ENCODE results near the gene CECR2. TPM values are rescaled to one million over a fixed set of nuclear protein-coding genes. Genes with fewer than 3 reads are reported as not detected.

The CECR2 gene
- total RNA-seq, 1 donor from 2014 or later, result 0.24 TPM

DNA sequence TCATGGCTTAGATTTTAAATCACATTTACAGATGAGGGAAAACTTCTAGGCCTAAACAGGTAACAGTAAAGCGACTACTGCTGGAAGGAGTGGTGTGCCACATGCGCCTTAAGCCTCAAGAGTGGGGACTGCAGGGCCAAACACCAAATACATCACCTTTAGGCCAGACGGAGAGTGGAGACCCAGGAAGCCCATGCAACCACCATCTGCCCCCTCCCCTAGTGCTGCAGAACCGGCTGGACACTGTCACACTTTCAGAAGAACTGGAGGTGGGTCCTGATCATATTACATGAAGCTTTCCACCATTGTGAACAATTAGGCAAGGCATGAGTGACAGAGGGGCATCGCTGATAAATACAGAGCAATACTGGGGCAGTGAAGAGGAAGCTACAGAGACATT lies 222.9 kb downstream of the CECR2 start:
- Mint-ChIP-seq H3K27ac (ENCODE audit: unreplicated experiment) (no peak overlapping the region), H3K36me3 (ENCODE audit: unreplicated experiment) (peaks cover 58% of the 10 kb centered on the region), H3K4me3 (ENCODE audit: unreplicated experiment) (no peak overlapping the region), H3K4me1 (ENCODE audit: unreplicated experiment) (no peaks in the 10 kb centered on the region), H3K27me3 (ENCODE audit: unreplicated experiment) (no peaks in the 10 kb centered on the region), H3K9me3 (ENCODE audit: unreplicated experiment) (no peaks in the 10 kb centered on the region)
- TF ChIP-seq, protein P1, sequence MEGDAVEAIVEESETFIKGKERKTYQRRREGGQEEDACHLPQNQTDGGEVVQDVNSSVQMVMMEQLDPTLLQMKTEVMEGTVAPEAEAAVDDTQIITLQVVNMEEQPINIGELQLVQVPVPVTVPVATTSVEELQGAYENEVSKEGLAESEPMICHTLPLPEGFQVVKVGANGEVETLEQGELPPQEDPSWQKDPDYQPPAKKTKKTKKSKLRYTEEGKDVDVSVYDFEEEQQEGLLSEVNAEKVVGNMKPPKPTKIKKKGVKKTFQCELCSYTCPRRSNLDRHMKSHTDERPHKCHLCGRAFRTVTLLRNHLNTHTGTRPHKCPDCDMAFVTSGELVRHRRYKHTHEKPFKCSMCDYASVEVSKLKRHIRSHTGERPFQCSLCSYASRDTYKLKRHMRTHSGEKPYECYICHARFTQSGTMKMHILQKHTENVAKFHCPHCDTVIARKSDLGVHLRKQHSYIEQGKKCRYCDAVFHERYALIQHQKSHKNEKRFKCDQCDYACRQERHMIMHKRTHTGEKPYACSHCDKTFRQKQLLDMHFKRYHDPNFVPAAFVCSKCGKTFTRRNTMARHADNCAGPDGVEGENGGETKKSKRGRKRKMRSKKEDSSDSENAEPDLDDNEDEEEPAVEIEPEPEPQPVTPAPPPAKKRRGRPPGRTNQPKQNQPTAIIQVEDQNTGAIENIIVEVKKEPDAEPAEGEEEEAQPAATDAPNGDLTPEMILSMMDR (IDR thresholded peaks at IDR 0.05), result no peak
- no peak for DNase-seq (ENCODE audit: extremely low spot score, unreplicated experiment)

DNA sequence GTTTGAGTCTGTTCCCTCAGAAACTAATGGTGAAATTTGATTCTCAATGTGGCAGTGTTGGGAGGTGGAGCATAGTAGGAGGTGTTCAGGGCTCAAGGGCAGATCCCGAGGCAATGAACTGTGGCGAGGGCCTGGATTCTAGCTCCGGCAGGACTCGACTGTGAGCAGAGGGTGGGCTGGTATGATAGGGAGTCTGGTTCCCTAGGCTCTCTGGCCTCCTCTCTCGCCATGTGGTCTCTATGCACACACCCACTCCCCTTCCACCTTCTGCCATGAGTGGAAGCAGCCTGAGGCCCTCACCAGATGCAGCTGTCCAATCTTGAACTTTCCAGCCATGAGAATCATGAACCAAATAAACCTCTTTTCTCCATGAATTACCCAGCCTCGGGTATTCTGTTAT lies 227.0 kb downstream of the CECR2 start:
- H3K27ac Mint-ChIP-seq (ENCODE audit: unreplicated experiment), result no peak overlapping the region
- no peaks in the 10 kb centered on the region for H3K9me3 Mint-ChIP-seq (ENCODE audit: unreplicated experiment)

DNA sequence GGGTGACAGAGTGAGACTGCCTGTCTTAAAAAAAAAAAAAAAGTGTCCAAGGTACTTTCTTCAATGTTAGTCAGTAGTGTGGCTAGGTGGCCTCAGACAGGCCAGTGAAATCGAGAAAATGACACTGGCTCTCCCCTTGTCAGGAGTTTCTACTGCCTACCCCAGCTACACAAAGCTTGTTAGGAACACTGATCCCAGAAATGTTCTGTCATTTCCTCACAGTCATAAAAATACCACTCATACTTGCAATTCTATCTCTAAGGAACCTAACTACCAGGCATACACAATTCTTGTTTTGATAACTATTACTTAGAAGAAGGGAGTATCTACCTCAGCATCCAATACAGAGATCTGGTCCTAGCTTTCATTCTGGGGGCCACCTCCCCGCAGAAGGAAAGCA lies 228.0 kb downstream of the CECR2 start:
- TF ChIP-seq, protein P1 (IDR thresholded peaks at IDR 0.05), result no peak
- Mint-ChIP-seq H3K4me3 (ENCODE audit: unreplicated experiment) (no peak overlapping the region), H3K9me3 (ENCODE audit: unreplicated experiment) (no peaks in the 10 kb centered on the region), H3K36me3 (ENCODE audit: unreplicated experiment) (peaks cover 60% of the 10 kb centered on the region), H3K27me3 (ENCODE audit: unreplicated experiment) (no peaks in the 10 kb centered on the region), H3K4me1 (ENCODE audit: unreplicated experiment) (no peaks in the 10 kb centered on the region), H3K27ac (ENCODE audit: unreplicated experiment) (no peak overlapping the region)
- no peak for DNase-seq (ENCODE audit: extremely low spot score, unreplicated experiment)

More for the DNA sequence above, 227.0 kb downstream of the CECR2 start:
- Mint-ChIP-seq H3K36me3 (ENCODE audit: unreplicated experiment) (peaks cover 67% of the 10 kb centered on the region), H3K4me3 (ENCODE audit: unreplicated experiment) (no peak overlapping the region), H3K4me1 (ENCODE audit: unreplicated experiment) (no peaks in the 10 kb centered on the region), H3K27me3 (ENCODE audit: unreplicated experiment) (no peaks in the 10 kb centered on the region)
- TF ChIP-seq, protein P1 (IDR thresholded peaks at IDR 0.05), result no peak
- DNase-seq (ENCODE audit: extremely low spot score, unreplicated experiment), result no peak

DNA sequence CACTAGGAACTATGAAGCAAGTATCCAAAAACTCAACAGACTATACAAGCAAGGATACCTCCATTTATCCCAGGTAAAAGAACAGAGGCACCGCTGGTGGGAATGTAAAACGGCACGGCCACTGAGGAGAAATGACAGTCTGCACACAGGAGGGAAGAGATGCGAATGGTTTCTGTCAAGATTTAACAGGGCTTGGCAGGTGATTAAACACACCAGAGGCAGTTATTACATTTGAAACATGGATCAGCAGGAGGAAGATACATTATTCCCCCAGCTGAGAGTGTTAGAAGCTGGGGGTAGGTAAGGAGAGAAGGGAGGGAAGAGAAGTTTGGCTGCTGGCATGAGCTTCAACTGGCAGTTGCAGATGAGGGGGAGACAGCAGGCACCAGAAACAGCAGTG lies 229.1 kb downstream of the CECR2 start:
- Mint-ChIP-seq H3K27ac (ENCODE audit: unreplicated experiment) (no peak overlapping the region), H3K36me3 (ENCODE audit: unreplicated experiment) (peaks cover 51% of the 10 kb centered on the region), H3K9me3 (ENCODE audit: unreplicated experiment) (no peaks in the 10 kb centered on the region), H3K4me1 (ENCODE audit: unreplicated experiment) (no peaks in the 10 kb centered on the region), H3K4me3 (ENCODE audit: unreplicated experiment) (no peak overlapping the region), H3K27me3 (ENCODE audit: unreplicated experiment) (no peaks in the 10 kb centered on the region)
- TF ChIP-seq, protein P1 (IDR thresholded peaks at IDR 0.05), result no peak
- DNase-seq (ENCODE audit: extremely low spot score, unreplicated experiment), result no peak

DNA sequence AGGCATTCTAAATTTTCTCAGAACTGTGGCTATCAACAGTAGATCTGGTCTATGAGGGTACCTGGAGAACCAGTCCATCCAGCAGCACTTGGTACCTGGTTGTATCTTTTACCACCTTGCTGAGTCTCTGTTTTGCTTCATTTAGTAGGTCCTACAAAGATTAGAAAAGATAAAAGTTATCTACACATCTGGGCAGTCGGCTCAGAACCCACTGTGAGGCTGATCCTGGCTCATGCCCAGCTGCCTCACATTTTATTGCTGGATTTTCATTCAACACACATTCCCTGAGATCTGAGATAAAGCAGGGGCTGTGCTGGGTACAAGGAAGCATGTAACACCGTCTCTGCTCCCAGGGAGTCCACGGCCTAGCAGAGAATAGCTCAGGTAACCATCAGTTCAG lies 231.8 kb downstream of the CECR2 start:
- TF ChIP-seq, protein P1 (IDR thresholded peaks at IDR 0.05), result no peak
- no peaks in the 10 kb centered on the region for H3K9me3 Mint-ChIP-seq (ENCODE audit: unreplicated experiment)
- no peak overlapping the region for H3K4me3 Mint-ChIP-seq (ENCODE audit: unreplicated experiment)
- H3K27ac Mint-ChIP-seq (ENCODE audit: unreplicated experiment), result no peak overlapping the region
- no peaks in the 10 kb centered on the region for H3K27me3 Mint-ChIP-seq (ENCODE audit: unreplicated experiment)
- H3K36me3 Mint-ChIP-seq (ENCODE audit: unreplicated experiment), result peaks cover 38% of the 10 kb centered on the region
- no peaks in the 10 kb centered on the region for H3K4me1 Mint-ChIP-seq (ENCODE audit: unreplicated experiment)
- no peak for DNase-seq (ENCODE audit: extremely low spot score, unreplicated experiment)
